Stomach smooth muscle (tissue), 2 donors: ENCODE data around the gene ARMC8.

Experiments used
- H3K27ac ChIP-seq: one replicate; pipeline ENCODE4 v1.7.0; 2013; ENCODE audit warnings: mild to moderate bottlenecking, low read length, inconsistent platforms
- H3K27me3 ChIP-seq, 2 donors: one replicate each; pipeline ENCODE4 v1.7.0; 2013; ENCODE audit warnings: low read length in 2 of 2; ENCODE audit not compliant: insufficient read depth in 2 of 2, control insufficient read depth in 1 of 2
- H3K36me3 ChIP-seq, 2 donors: one replicate each; pipeline ENCODE4 v1.7.0; 2013; ENCODE audit warnings: low read length in 2 of 2; ENCODE audit not compliant: control insufficient read depth in 2 of 2, insufficient read depth in 2 of 2
- H3K4me1 ChIP-seq: one replicate; pipeline ENCODE4 v1.7.0; 2013; ENCODE audit warnings: low read length; ENCODE audit not compliant: control insufficient read depth, insufficient read depth
- H3K4me3 ChIP-seq, 2 donors: one replicate each; pipeline ENCODE4 v1.7.0; 2013; ENCODE audit warnings: low read length in 2 of 2
- H3K9ac ChIP-seq, 2 donors: one replicate each; pipeline ENCODE4 v1.7.0; 2013; ENCODE audit warnings: low read length in 2 of 2, mild to moderate bottlenecking in 1 of 2
- H3K9me3 ChIP-seq, 2 donors: one replicate each; pipeline ENCODE4 v1.7.0; 2013; ENCODE audit warnings: low read length in 2 of 2; ENCODE audit not compliant: control insufficient read depth in 2 of 2
- donor health status: healthy.
- donor health status: Pancreatic carcinoma.

ARMC8 gene

DNA sequence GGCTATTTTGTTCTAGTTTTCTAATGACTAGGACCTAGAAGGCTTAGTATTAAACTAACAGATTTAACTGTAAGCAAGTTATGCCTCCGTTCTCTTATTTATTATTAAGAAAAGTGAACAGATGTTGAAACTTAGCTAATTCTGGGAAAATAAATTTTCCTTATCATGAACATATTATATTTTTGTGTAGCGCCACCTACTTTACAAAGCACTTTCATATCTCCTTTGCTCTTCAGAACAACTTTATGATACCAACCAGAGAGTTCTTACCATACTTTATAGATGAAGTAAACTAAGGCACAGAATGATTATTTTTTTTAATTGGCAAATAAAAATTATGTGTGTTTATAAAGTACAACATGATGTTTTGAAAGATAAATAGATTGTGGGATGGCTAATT, 83.1 kb downstream of the ARMC8 start:
- H3K27ac ChIP-seq: no peak overlapping the region
- H3K27me3 ChIP-seq: no peaks in the 10 kb centered on the region
- H3K9me3 ChIP-seq: no peaks in the 10 kb centered on the region
- peaks cover 28 to 32% of the 10 kb centered on the region in 2 donors for H3K36me3 ChIP-seq
- no peak overlapping the region for H3K4me3 ChIP-seq
- H3K9ac ChIP-seq: no peak overlapping the region
- H3K4me1 ChIP-seq: no peaks in the 10 kb centered on the region

DNA sequence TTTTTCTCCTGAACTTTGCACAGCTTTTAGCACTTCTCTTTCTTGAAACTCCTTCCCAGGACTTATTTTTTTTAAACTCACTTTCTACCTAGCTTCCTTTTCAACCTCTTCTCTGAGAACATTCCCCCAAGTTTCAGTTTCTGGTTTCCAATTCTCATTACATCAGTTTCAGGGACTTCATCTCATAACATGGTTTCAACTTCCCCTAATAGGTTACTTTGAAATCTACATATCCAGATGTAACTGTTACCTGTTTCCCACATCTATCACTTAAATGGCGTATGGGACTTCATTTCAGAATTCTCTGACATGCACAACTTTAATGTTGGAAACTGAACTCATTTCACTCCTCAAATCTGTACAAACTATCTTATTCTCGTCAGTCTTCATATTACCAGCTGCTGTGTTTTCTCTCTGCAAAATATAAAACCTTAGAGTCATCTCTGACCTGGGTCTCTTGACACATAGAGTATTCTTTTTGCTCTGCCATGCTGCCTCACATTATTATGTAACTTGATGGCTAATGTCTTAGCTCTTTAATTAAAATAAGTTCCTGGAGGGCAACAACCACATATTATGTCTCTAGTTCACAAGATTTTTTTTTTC, 84.2 kb downstream of the ARMC8 start:
- Histone ChIP-seq H3K36me3 (peaks cover 22 to 30% of the 10 kb centered on the region in 2 donors), H3K4me1 (no peaks in the 10 kb centered on the region), H3K27ac (no peak overlapping the region), H3K9ac (no peak overlapping the region), H3K27me3 (no peaks in the 10 kb centered on the region), H3K9me3 (no peaks in the 10 kb centered on the region), H3K4me3 (no peak overlapping the region)

DNA sequence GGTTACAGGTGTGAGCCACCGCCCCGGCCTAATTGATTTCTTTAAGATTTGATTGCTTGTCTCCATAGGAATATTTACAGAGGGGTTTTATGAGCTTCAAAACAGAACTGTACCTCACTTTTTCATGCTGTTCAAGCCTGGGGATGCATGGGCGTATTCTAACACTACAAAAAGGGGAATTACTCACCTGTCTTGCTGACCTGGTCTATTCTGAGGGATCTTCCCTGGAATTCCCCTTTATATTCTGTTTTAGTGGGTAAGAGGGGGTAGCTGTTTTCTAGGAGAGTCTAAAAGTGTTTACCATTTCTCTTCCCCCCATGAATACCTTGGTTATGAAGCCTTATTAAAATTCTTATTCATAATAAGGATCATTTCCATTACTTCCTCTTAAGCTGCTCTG, 94.5 kb downstream of the ARMC8 start:
- Histone ChIP-seq H3K27ac (no peak overlapping the region), H3K36me3 (peaks cover 20 to 21% of the 10 kb centered on the region in 2 donors), H3K9ac (no peak overlapping the region), H3K4me1 (no peaks in the 10 kb centered on the region), H3K9me3 (no peaks in the 10 kb centered on the region), H3K27me3 (no peaks in the 10 kb centered on the region), H3K4me3 (no peak overlapping the region)

DNA sequence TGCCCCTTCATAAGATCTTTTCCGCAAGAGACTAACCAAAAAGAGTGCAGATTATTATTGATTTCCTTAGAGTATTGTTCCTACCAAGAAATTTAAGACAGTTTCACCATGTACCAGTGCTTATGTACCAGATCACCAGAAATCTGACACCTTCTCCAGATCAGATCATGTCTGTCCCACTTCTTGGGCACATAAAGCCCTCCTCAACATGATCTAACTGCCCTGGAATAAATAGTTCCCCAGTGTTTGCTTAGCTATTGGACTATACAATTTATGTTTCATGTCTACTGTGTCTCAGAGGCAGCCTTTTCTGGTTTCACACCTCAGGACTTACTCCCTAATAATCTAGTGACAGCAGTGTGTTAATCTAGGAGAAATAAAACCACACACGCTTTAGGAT, 95.7 kb downstream of the ARMC8 start:
- Histone ChIP-seq H3K4me3 (no peak overlapping the region), H3K36me3 (peaks cover 31 to 32% of the 10 kb centered on the region in 2 donors), H3K27ac (no peak overlapping the region), H3K27me3 (no peaks in the 10 kb centered on the region), H3K4me1 (no peaks in the 10 kb centered on the region), H3K9ac (no peak overlapping the region), H3K9me3 (no peaks in the 10 kb centered on the region)

DNA sequence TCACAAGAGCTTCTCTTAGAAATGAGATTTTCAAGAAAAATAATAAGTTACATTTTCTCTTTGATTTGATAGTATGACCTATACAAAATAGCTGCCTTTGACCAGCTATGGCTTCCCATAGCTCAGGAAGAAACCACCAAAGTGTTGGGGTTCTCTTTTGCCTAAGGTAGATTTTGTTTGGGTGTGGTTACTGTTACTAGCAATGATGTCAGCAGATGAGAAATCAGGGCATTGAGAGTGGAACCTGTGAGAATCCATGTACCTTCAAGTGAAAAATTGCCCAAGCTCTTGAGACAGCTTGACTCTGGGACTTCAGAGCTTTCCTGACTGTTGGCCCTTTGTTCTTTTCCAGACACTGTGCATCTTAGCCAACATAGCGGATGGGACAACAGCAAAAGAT, 97.0 kb downstream of the ARMC8 start:
- Histone ChIP-seq H3K27ac (no peak overlapping the region), H3K9me3 (no peaks in the 10 kb centered on the region), H3K9ac (no peak overlapping the region), H3K4me3 (no peak overlapping the region), H3K36me3 (peaks cover 36% of the 10 kb centered on the region in 2 donors), H3K27me3 (no peaks in the 10 kb centered on the region), H3K4me1 (no peaks in the 10 kb centered on the region)

DNA sequence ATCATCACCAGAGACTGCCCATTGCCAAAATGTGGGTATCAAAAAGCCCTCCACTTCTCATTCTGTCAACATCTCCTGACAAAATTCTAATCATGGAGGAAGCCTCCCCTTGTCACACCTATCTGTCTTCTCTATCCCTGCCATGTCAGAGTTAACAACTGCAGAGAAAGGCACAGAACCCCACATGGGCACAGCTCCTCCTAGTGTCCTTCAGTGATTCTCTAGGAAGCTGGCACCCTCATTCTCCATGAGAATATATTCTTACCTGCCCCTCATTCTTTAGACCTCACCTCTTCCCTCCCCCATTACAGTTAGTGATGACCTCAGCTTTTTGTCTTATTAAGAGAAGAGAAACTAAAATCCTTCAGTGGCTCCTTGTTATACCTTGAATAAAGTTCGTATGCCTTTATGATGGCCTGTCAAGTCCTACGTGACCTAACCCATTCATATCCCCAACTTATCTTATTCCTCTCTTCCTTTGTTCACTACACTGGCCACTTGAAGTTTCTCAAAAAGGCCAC, 97.9 kb downstream of the ARMC8 start:
- H3K9ac ChIP-seq: no peak overlapping the region
- H3K36me3 ChIP-seq: peaks cover 43 to 45% of the 10 kb centered on the region in 2 donors
- H3K4me1 ChIP-seq: no peaks in the 10 kb centered on the region
- no peak overlapping the region for H3K27ac ChIP-seq
- no peak overlapping the region for H3K4me3 ChIP-seq
- no peaks in the 10 kb centered on the region for H3K9me3 ChIP-seq
- H3K27me3 ChIP-seq: no peaks in the 10 kb centered on the region

DNA sequence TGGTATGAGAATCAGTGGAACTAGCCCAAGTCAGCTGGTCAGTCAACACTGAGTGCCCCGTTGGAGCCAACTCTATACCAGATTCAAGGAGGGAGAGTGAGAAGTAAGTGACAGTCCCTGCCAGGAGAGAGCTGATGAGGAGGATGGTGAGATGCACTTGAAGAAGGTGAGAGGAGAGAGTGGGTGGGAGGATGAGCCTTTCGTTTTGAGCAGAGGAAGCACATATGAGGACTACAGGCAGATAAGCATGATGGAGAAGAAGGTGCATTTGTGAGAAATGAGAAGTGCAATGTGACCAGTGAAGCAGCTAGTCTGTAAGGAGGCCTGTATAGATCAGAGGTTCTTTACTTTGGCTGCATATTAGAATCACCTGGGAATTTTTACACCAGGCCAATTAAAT, 102.2 kb downstream of the ARMC8 start:
- Histone ChIP-seq H3K27ac (no peak overlapping the region), H3K9me3 (no peaks in the 10 kb centered on the region), H3K4me3 (no peak overlapping the region), H3K9ac (no peak overlapping the region), H3K4me1 (no peaks in the 10 kb centered on the region), H3K27me3 (no peaks in the 10 kb centered on the region), H3K36me3 (peaks cover 67 to 72% of the 10 kb centered on the region in 2 donors)

DNA sequence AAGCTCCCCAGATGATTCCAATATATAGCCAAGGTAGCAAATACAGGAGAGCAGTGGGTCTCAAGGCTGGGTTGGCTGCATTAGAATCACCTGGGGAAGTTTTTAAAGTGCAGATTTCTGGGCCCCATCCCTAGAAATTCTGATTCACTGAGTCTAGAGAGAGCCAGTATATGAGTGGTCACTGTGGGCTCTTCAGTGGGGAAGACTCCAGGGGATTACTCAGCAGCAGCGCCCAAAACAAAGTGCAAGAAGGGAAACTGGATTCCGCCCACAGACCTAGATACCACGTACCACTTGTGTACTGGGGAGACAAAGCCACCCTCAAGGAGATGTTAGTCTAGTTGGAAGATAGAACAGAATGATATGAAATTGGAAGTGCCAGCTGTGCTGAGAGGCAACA, 102.6 kb downstream of the ARMC8 start:
- Histone ChIP-seq H3K9ac (no peak overlapping the region), H3K36me3 (peaks cover 65 to 68% of the 10 kb centered on the region in 2 donors), H3K9me3 (no peaks in the 10 kb centered on the region), H3K27me3 (no peaks in the 10 kb centered on the region), H3K4me3 (no peak overlapping the region), H3K27ac (no peak overlapping the region), H3K4me1 (no peaks in the 10 kb centered on the region)

DNA sequence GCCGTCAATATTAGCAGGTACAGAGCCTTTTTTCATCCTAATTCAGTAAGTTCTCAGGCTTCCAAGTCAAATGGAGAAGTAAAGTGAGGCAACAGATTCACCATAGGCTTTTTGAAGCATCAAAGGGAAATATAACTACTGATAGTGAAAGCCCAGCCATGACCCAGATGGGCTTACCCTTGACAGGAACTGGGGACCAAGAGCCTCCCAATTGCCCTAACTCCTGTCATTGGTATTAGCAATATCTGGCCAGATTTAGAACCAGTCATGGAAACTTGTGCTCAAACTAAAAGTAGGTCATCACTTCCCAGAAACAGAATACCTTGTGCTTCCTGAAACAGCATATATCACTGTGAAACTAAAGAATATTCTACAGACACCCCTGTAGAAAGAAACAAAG, 109.5 kb downstream of the ARMC8 start:
- Histone ChIP-seq H3K4me1 (no peaks in the 10 kb centered on the region), H3K36me3 (peaks cover 24 to 44% of the 10 kb centered on the region in 2 donors), H3K27me3 (no peaks in the 10 kb centered on the region), H3K9me3 (no peaks in the 10 kb centered on the region), H3K4me3 (no peak overlapping the region), H3K27ac (no peak overlapping the region), H3K9ac (no peak overlapping the region)

DNA sequence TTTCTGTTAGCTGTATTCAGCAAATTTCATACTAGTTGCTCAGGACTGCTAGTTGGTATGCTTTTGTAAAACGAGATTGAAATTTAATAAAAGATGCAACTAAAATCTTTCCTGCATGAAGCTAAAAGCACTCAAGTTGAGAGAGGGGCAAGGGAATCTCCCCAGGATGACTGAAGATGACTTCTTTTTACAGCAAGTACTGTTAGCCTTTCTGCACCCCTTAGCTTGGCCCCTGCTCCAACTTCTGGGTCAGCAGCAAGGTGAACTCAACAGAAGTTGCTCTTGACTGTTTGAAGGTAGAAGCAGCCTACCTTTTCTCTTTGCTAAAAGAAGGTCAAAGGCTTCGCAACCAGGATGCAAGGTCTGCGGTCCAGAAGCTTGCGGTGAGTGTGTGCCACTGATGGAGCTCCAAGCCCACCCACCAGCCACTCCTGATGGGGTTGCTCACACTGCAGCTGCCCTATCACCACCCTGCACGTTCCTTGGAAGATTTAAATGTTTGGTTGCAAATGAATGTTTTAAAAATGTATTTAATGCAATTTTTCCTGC, 110.0 kb downstream of the ARMC8 start:
- H3K4me1 ChIP-seq: no peaks in the 10 kb centered on the region
- no peaks in the 10 kb centered on the region for H3K27me3 ChIP-seq
- H3K9me3 ChIP-seq: no peaks in the 10 kb centered on the region
- H3K27ac ChIP-seq: no peak overlapping the region
- H3K4me3 ChIP-seq: no peak overlapping the region
- H3K9ac ChIP-seq: no peak overlapping the region
- H3K36me3 ChIP-seq: peaks cover 23 to 43% of the 10 kb centered on the region in 2 donors

DNA sequence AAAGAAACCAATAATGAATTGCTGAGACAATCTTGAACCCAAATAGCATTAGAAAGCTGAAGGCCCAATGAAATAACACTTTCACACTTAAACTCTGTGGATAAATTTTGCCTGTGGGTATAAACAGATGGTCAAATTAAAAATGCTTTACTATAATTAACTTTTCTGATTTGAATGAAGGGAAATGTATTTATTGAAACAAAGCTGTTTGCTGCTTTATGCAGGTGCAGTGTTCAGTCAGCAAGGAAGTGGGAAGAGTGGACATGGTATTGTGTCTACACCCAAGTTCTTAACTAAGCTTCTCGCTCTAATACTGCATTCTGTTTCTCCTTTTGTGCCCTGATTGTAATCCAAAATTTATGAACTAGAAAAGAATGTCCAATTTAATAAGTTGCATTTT, 110.8 kb downstream of the ARMC8 start:
- no peak overlapping the region for H3K27ac ChIP-seq
- peaks cover 19 to 40% of the 10 kb centered on the region in 2 donors for H3K36me3 ChIP-seq

More for the DNA sequence above, 110.8 kb downstream of the ARMC8 start:
- H3K9ac ChIP-seq: no peak overlapping the region
- H3K9me3 ChIP-seq: no peaks in the 10 kb centered on the region
- H3K4me3 ChIP-seq: no peak overlapping the region
- H3K27me3 ChIP-seq: no peaks in the 10 kb centered on the region
- no peaks in the 10 kb centered on the region for H3K4me1 ChIP-seq
